Measurements from ENCODE around the gene MTHFD2.
"Not testable (repeated sequence)": the region's sequence is repeated elsewhere in the genome, so short reads cannot be mapped to it uniquely, and the experiment has no call there.

MTHFD2 gene

DNA sequence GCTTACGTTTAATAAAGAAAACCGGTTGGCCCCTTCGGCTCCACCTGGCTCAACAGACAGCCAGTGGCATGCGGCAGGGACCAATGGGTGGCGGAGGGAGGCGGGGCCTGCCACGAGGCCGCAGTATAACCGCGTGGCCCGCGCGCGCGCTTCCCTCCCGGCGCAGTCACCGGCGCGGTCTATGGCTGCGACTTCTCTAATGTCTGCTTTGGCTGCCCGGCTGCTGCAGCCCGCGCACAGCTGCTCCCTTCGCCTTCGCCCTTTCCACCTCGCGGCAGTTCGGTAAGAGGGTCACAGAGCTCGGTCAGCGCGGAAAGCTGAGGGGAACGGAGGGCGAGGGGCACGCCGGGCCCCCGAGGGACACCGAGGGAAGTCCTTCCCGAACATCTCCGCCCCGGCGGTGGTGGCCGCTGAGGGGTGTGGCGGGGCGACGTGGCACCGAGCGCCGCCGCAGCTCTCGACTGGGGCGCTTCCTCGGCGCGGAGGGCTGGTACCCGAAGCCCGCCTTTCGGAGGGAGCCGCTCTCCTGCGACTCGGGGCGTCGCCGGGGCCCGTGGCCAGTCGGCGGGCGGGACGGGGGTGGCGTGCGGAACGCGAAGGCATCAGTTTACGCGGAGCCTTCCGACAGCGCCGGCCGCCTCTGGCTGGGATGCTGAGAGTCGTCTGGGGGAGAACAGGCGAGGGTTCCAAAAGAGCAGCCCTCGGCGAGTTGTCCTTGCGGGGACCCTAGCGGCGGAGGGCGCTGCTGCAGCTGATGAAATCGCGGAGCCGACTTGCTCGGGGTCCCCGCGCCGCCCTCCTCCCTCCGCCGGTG is at the start of gene MTHFD2:
MTHFD2 (plus strand) TSS at position 155 of the 814 bp plus-strand sequence; CDS start at position 182, 27 bp downstream.
- DNase-seq: peak; percentile 94

DNA sequence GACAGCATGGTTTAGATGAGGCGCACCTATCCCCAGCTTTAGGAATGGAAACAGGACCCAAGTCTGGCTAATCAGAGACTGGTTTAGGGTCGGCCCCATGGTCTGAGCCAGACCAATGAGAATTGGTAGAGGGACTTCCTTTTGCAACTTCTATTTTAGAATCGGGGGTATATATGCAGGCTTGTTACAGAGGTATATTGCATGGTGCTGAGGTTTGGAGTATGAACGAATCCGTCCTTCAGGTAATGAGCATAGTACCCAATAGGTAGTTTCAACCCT is 49.2 kb upstream of the MTHFD2 start:
- no peak for DNase-seq

DNA sequence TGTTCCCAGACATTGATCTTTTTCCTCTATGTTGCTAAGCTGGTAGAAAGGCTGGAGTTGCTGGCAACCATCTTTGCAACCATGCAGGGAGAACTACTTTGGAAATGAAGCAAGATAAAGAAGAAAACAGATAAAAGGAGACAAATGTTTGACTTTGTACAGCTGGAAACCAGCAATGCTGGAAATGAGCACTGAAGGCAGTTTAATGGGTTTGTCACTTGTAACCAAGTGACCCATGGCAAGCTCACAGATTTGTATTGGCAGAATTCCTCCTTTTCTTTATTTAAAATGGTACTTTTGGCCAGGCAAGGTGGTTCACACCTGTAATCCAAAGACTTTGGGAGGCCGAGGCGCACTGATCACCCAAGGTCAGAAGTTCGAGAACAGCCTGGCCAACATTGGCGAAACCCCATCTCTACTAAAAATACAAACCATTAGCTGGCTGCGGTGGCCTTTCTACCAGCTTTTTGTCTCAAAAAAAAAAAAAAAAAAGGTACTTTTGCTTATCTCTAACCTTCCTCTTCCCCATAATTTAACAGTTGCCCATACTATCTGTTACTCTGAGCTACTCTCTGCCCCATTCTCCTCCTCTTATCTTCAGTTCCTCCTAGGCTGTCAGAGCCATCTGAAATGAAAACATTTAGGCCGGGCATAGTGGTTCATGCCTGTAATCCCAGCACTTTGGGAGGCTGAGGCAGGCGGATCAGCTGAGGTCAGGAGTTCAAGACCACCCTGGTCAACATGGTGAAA is 48.7 kb upstream of the MTHFD2 start:
- no peak for DNase-seq

DNA sequence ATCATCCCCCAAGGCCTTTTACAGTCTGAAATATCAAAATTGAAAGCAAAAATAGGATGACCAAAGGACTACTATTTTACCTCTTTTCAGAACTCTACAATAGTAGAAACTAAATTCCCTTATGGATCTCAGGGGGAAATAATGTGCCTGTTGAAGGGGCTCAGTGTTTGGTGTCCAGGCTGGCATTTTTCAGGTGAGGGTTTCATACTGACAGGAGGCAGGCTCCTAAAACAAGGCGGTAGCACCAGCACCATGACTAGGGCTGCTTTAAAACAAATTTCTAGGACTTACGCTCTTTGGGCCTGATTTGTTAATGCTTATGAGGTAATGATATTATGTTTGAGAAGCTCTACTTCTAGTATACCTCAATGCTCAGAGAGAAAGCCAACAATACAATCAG is 45.5 kb upstream of the MTHFD2 start:
- no peak for DNase-seq

DNA sequence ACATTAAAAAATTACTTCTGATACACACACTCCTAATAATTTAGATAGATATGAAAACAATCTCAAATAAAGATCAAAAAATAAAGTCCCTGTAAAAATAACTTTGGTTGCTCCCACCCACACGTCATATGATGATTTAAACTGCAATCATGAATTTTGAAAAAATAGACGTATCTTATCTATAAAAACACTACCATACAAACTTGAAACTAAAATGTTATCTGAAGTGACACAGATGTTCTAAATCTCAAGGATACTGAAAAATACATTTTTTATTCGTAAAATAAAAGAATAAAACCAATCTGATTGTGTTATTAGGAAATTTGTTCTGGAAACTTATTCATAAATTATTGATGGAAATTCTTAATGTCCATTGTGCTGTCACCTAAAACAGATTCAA is 42.6 kb upstream of the MTHFD2 start:
- no peak for DNase-seq

DNA sequence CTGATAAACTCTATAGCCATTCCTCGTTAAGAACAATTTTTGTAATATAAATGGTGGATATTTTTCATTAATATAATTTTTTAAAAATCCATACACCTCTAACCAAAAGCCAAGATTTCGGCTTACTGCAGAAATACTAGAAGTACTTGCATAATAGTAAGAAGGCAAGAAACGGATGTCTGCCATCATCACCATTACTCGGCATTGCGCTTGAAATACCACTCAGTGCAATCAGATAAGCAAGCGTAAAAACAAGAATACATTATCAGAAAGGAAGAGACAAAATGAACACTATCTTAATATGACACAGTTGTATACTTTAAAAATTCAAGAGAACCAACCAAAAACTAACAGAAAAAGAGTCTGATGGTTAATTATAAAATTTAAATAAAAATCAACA is 35.5 kb upstream of the MTHFD2 start:
- DNase-seq: no peak

DNA sequence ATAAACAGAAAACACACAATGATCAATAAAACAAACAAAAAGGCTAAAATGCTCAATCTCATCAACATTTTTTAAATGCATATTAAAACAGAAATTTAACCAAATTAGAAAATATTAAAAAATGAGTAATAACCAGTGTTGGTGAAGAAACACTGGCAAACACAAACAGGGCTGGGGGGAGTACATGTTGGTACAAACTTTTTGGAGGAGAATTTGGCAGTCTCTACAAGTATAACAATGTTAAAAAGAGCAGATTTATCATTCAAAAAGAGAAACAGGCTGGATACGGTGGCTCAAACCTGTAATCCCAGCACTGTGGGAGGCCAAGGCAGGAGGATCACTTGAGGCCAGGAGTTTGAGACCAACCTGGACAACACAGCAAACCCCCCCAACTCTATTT is 33.7 kb upstream of the MTHFD2 start:
- DNase-seq: no peak

DNA sequence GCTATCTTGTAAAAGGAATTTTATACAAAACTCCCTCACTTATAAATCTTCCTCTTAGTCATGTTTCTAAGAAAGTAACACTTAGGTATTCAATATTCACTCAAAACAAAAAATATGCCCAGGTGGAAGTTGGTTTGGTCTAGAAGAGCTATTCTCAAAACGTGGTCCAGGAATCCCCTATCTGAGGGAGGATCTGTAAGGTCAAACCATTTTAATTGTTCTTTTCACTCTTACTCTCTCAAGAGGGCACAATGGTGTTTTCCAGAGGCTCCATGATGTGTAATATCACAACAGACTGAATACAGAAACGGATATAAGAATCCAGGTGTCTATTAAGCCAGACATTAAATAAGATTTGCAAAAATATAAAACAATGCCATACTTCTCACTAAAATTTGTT is 29.7 kb upstream of the MTHFD2 start:
- no peak for DNase-seq

DNA sequence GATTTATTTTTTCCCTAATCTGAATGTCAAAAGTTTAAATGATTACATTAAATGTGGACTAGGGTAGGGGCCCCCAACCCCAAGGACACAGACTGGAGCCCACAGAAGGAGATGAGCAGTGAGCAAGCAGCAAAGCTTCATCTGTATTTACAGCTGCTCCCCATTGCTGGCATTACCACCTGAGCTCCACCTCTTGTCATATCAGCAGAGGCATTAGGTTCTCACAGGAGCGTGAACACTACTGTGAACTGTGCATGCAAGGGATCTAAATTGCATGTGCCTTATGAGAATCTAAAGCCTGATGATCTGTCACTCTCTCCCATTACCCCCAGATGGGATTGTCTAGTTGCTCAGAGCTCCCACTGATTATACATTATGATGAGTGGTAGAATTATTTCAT is 23.5 kb upstream of the MTHFD2 start:
- no peak for DNase-seq

DNA sequence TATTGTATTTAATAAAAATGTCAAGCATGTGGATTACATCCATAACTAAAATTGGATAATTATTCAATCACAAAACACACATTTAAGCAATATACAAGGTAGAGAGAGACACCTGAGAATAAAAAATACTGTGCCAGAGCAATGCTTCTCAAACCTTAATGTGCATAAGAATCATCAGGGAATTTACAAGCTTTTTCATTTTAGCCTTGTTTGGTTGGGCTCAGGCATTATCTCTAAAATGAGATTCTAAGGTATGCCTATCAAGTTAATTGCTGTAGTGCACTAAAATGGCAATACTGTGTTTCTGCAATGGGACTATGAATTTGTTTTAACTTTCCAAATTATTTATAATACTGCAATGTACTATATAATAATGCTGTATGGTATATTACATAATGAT is 20.7 kb upstream of the MTHFD2 start:
- no peak for DNase-seq

DNA sequence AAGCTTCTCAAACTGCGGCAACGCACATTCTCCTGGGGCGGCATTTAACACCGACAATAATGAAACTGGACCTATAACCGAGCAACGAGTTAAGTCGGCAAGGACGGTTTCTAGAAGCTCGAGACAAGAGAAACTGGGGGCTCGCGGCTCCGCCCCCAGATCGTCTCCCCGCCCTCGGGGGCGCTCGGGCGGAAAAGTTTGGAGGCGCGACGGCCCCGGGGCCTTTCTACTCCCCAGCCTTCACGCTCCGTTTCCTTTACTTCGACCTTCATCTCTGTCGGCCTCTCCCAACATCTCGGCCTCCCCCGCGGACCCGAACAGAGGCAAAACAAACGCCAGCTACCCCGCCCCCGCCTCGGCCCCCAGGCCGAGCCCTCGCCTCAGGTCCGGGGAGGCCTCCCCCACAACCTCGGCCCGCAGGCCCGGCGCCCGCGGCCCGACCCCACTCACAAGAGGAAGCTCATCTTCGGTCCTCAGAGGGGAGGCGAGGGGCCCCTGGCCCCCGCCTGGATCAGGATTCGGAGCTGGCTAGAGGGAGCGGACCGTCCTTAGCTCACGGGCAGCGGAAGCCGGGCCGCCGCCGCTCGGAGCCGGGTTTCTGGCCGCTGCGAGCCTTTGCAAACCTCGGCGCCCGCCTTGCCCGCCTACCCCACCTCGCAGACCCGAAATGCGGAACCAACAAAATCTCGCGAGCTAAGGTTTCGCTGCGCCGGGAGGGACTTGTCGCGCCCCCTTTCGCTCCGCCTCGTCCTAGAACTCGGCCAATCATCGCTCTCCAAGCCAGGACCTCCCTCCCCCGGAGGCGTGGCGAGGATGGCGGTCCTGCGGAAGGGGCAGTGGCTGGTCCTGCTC is 20.0 kb upstream of the MTHFD2 start, which contains the start of gene MOB1A:
MOB1A (minus strand) TSS at position 669 of the 852 bp plus-strand sequence; CDS start at position 464, 205 bp downstream.
- peak; percentile 98 for DNase-seq

DNA sequence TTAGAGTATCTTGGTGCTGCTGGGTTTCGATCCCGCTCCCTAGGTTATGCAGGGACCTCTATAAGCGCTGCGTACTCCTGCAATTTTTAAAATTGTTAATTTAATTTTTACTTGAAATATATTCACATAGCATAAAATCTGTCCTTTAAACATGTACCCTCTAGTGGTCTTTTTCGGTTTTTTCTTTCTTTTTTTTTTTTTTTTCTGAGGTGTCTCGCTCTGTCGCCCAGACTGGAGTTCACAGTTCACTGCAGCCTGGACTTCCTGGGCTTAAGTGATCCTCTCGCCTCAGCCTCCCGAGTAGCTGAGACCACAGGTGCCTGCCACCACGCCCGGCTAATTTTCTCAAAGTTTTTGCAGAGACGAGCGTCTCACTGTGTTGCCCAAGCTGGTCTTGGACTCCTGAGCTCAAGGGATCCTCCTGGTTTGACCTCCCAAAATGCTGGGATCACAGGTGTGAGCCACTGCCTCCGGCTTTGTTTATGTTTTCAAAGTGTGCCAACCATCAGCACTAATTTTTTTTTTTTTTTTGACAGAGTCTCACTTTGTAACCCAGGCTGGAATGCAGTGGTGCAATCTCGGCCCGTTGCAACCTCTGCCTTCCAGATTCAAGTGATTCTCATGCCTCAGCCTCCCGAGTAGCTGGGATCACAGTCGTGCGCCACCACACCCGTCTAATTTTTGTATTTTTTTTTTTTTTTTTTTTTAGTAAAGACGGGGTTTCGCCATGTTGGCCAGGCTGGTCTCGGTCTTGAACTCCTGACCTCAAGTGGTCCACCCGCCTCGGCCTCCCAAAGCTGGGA is 19.2 kb upstream of the MTHFD2 start:
- no peak for DNase-seq

DNA sequence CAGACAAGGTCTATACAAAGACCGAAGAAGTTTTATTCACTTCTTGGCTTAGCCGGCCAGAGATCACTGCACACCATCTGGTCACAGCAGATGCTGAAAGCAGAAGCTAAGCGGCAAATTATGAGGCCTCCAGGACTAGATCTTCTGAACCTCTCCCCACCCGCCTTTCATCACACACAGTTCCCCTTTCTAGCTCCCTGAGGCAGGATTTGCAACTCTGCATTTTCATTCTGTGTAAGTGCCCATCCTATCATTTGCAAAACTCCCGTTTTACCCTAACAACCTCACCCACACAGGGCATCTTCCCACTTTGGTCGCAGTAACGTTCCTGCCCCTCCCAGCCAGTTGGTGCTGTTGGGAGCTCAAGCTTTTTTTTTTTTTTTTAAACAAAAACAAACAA is 16.7 kb upstream of the MTHFD2 start:
- peak; percentile 36 for DNase-seq

DNA sequence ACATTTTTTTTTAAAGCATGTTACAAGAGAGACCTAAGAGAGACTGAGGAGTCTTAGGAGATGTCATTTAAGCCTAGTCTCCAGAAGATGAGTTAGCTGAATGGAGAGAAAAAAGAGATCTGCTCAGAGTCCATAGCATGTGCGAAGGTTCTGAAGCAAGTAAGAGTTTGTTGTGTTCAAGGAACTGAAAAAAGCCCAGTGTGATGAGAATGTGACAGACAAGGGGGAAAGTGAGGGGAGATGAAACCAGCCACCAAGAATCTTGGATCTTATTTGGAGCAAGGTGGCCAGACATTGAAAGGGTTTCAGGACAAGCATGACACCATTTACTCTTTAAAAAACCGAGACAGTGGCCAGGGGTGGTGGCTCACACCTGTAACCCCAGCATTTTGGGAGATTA is 14.5 kb upstream of the MTHFD2 start:
- DNase-seq: no peak

DNA sequence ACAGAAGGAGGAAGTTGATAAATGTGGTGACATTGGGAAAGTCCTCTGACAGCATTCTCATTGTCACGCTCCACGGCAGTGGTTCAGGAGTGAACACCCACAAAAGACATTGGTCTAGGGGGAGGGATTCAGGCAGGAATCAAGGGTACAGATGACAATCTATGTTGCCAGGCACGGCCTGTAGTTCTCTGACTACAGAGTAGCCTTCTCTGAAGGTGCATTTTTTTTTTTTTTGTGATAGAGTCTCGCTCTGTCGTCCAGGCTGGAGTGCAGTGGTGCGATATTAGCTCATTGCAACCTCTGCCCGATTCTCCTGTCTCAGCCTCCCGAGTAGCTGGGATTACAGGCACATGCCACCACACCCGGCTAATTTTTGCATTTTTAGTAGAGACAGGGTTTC is 12.4 kb upstream of the MTHFD2 start:
- DNase-seq: peak; percentile 64

DNA sequence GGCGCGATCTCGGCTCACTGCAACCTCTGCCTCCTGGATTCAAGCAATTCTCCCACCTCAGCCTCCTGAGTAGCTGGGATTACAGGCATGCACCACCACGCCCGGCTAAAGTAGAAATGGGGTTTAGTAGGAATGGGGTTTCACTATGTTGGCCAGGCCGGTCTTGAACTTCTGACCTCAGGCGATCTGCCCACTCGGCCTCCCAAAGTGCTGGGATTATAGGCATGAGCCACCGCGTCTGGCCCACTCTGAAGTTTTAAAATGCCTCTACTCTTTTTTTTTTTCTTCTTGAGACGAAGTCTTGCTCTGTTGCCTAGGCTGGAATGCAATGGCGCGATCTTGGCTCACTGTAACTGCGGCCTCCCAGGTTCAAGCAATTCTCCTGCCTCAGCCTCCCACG is 11.7 kb upstream of the MTHFD2 start:
- DNase-seq: not testable (repeated sequence)

DNA sequence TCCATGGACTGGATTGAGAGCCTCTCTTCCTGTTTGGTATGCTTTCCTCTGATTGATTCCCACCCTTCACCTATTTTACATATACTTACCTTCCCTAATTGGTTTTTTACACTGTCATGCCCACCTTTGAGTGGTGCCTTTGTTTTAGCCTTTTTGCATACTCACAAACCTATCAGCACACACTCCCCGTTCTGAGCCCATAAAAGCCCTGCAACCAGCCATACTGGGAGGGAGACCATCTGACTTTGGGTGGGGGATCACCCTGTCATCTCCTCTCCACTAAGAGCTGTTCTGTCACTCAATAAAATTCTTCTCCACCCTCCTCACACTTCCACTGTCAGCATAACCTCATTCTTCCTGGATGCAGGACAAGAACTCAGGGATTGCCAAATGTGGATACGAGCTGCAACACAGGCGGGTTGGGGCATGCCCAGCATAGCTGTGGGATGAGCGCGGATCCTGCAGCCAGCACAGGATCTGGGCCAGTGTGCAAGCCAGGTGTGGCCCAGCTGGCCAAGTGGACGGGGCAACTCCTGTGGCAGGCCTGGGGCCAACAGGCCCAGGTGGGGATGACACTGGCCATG is 10.3 kb upstream of the MTHFD2 start:
- no peak for DNase-seq

DNA sequence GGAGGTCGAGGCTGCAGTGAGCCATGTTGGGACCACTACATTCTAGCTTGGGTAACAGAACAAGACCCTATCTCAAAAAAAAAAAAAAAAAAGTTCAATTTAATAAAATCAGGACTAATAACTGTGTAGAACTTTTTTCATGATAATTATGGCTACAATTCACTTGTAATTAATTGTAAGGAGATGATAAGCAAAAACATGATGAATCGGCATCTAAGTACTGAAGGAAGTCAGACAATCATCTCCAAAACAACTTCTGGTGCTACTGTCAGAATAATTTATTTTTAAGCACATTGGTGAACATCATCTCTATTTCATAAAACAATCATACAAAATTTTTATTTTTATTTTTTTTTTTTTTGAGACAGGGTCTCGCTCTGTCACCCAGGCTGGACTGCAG is 9.7 kb upstream of the MTHFD2 start:
- DNase-seq: no peak

DNA sequence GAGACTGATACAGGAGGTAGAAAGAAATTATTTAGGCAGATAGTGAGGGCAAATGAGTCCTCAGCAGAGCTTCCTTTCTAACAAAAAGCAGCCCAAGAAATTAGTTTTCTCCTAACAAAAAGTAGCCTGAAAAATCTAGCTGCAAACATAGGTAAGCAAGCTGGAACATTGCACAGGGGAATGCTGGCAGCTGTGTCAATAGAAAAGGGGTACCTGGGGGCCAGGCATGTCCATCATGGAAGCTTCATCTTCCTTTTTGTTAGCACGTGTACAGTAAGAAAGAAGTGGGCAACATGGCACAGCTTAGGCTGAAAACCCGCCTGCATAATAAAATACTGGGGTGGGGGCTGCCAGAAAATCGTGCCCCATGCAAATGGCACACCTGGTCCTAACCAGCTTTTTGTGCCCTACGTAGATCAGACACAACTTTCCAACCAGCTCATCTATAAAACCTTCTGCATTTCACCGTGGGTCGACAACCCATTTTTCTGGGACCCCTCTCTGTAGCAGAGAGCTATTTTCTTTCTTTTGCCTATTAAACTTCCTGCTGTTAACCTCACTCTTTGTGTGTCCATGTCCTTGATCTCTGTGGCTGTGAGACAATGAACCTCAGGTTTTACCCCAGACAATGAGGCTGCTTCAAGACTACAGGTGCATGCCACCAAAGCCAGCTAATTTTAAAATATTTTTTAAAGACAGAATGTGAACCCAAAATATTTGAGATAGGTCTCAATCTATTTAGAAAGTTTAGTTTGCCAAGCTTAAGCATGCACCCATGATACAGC is 6.6 kb upstream of the MTHFD2 start:
- DNase-seq: no peak

DNA sequence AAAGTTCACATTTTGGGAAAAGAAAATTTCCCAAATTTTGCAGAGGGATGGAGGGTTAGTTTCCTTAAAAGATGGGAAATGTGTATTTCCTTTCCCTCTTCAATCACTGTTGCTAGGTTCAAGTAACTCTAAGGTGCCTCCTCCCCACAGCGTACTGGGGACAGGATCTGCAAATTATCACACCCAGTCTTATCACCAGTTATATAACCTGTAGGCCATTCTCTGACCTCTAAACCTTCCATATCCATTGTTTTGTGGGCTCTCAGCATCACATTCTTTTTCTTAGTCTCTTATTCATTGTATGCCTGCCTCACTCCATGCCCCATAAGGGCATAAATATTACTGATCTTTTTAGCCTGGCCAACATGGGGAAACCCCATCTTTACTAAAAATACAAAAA is 3.6 kb upstream of the MTHFD2 start:
- DNase-seq: no peak

DNA sequence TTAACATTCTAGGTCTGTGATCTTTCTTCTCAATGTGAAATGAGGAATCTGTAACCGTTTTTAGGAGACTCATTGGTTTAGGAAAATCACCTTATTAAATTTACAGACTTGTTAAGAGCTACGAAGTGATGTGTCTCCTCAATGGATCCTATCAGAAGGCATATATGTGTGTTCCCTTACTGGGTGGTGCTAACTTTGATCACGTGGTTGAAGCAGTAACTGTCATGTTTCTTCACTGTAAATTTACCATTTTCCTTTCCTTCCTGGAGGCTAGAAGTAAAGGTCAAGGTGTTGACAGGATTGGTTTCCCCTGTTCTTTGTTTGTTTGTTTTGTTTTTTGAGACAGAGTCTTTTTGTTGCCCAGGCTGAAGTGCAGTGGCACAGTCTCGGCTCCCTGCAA is 1.4 kb upstream of the MTHFD2 start:
- DNase-seq: no peak
